ENCODE results near the gene SH2B3. TPM values are rescaled to one million over a fixed set of nuclear protein-coding genes. Genes with fewer than 3 reads are reported as not detected.

The SH2B3 gene
- polyA plus RNA-seq, 1 donor from 2014 or later, result 3.0 TPM

DNA sequence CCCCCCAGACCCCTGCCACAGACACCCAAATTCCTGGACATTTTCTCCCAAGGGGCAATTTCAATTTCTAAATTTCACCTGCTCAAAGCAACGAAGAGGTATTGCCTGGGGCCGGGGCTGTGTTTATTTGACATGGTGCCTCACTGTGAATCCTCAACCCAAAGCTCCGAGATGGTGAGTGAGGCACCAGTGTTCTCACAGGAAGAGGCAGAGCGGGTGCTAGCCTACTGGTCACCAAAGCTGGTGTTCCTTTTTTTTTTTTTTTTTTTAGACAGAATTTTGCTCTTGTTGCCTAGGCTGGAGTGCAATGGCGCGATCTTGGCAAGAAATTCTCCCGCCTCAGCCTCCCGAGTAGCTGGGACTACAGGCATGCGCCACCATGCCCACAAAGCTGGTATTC, 14.8 kb upstream of the SH2B3 start:
- H3K27ac ChIP-seq (ENCODE audit: low read length), result no peak overlapping the region
- no peaks in the 10 kb centered on the region for H4K20me1 ChIP-seq (ENCODE audit: insufficient read depth)
- no peak overlapping the region for H3K4me2 ChIP-seq (ENCODE audit: low read length)
- no peaks in the 10 kb centered on the region for H3F3A ChIP-seq (ENCODE audit: insufficient read depth, low read length, poor library complexity, severe bottlenecking)
- H3K9ac ChIP-seq (ENCODE audit: low read length), result no peak overlapping the region
- H3K4me3 ChIP-seq (ENCODE audit: low read length), result no peak overlapping the region
- H2AFZ ChIP-seq (ENCODE audit: low read depth, low read length), result no peak overlapping the region
- H3K79me2 ChIP-seq (replicated peaks; ENCODE audit: insufficient read depth, low read length), result no peaks in the 10 kb centered on the region
- H3K36me3 ChIP-seq (ENCODE audit: insufficient read depth, low read length), result no peaks in the 10 kb centered on the region
- H3K27me3 ChIP-seq (ENCODE audit: insufficient read depth, low read depth, low read length), result no peaks in the 10 kb centered on the region
- H3K9me3 ChIP-seq (ENCODE audit: low read length), result no peaks in the 10 kb centered on the region
- no peaks in the 10 kb centered on the region for H3K9me2 ChIP-seq (ENCODE audit: insufficient read depth, low read length)
- TF ChIP-seq REST (IDR thresholded peaks at IDR 0.05; ENCODE audit: borderline replicate concordance), result no peak
- no peak for TF ChIP-seq TAF1 (IDR thresholded peaks at IDR 0.05; ENCODE audit: low read depth)
- no peak for TF ChIP-seq EZH2 (IDR thresholded peaks at IDR 0.05; ENCODE audit: borderline replicate concordance, insufficient read depth, low read length, poor library complexity, severe bottlenecking)
- no peak for TF ChIP-seq MXI1 (conservative IDR thresholded peaks at IDR 0.05; ENCODE audit: poor library complexity, severe bottlenecking)
- no peak for TF ChIP-seq RAD21 (conservative IDR thresholded peaks at IDR 0.05)

GRCh38 chr12:111393700-111394300, 11.9 kb upstream of the SH2B3 start:
- H3K9ac ChIP-seq (ENCODE audit: low read length), result no peak overlapping the region
- H3K9me3 ChIP-seq (ENCODE audit: low read length), result no peaks in the 10 kb centered on the region
- no peaks in the 10 kb centered on the region for H4K20me1 ChIP-seq (ENCODE audit: insufficient read depth)
- H3K27me3 ChIP-seq (ENCODE audit: insufficient read depth, low read depth, low read length), result no peaks in the 10 kb centered on the region
- no peaks in the 10 kb centered on the region for H3F3A ChIP-seq (ENCODE audit: insufficient read depth, low read length, poor library complexity, severe bottlenecking)
- no peaks in the 10 kb centered on the region for H3K9me2 ChIP-seq (ENCODE audit: insufficient read depth, low read length)
- H3K36me3 ChIP-seq (ENCODE audit: insufficient read depth, low read length), result no peaks in the 10 kb centered on the region
- H3K79me2 ChIP-seq (replicated peaks; ENCODE audit: insufficient read depth, low read length), result no peaks in the 10 kb centered on the region
- H2AFZ ChIP-seq (ENCODE audit: low read depth, low read length), result no peak overlapping the region
- TF ChIP-seq CTCF (IDR thresholded peaks at IDR 0.05; ENCODE audit: poor library complexity, severe bottlenecking) (no peak), TAF1 (IDR thresholded peaks at IDR 0.05; ENCODE audit: low read depth) (no peak), RAD21 (conservative IDR thresholded peaks at IDR 0.05) (no peak), EP300 (conservative IDR thresholded peaks at IDR 0.05; ENCODE audit: poor library complexity, severe bottlenecking) (no peak), REST (IDR thresholded peaks at IDR 0.05; ENCODE audit: borderline replicate concordance) (no peak), SMC3 (conservative IDR thresholded peaks at IDR 0.05; ENCODE audit: poor library complexity) (no peak), MXI1 (conservative IDR thresholded peaks at IDR 0.05; ENCODE audit: poor library complexity, severe bottlenecking) (no peak), POLR2AphosphoS5 (IDR thresholded peaks at IDR 0.05) (no peak), EZH2 (IDR thresholded peaks at IDR 0.05; ENCODE audit: borderline replicate concordance, insufficient read depth, low read length, poor library complexity, severe bottlenecking) (no peak)
- no peak overlapping the region for H3K27ac ChIP-seq (ENCODE audit: low read length)
- no peak overlapping the region for H3K4me3 ChIP-seq (ENCODE audit: low read length)
- no peak overlapping the region for H3K4me2 ChIP-seq (ENCODE audit: low read length)

Data from neural cell (in vitro differentiated cells).